Adrenal gland (tissue), 12 donors: ENCODE data around the gene ZBTB38. TPM values are rescaled to one million over a fixed set of nuclear protein-coding genes. Genes with fewer than 3 reads are reported as not detected.

Experiments
- DNase-seq, 7 donors: peaks; one replicate each; pipeline ENCODE4 v3.0.0-alpha.2; 2019 to 2020
- H3K27ac ChIP-seq, 5 donors: fragments of 200-600 bp; sonication (generic) in 4 of 5; 1 replicate in 3 of 5; 2 replicates in 2 of 5; pipeline versions ENCODE4 v1.5.1 to v1.8.0; 2016 to 2020; ENCODE audit warnings: mild to moderate bottlenecking in 1 of 5
- H3K27me3 ChIP-seq: fragments of 200-600 bp; 2 replicates; pipeline ENCODE4 v1.8.0; 2021
- H3K36me3 ChIP-seq, 2 donors: fragments of 200-600 bp; replicated peaks in 1 of 2; 1 replicate in 1 of 2; 2 replicates in 1 of 2; pipeline versions ENCODE4 v1.5.1 to v1.8.0; 2018 to 2022
- H3K4me1 ChIP-seq, 2 donors: fragments of 200-600 bp; replicated peaks in 1 of 2; 1 replicate in 1 of 2; 2 replicates in 1 of 2; pipeline versions ENCODE4 v1.5.1 to v1.8.0; 2018 to 2021
- H3K4me3 ChIP-seq, 4 donors: fragments of 200-600 bp; sonication (generic) in 3 of 4; one replicate each; pipeline ENCODE4 v1.5.1; 2016 to 2018
- H3K9me3 ChIP-seq, 3 donors: fragments of 200-600 bp; sonication (generic) in 1 of 3; replicated peaks in 1 of 3; 1 replicate in 2 of 3; 2 replicates in 1 of 3; pipeline versions ENCODE4 v1.5.1 to v1.8.0; 2016 to 2021
- POLR2A ChIP-seq, 2 donors: fragments of 450-650 bp; IDR thresholded peaks; one replicate each; pipeline ENCODE4 v1.6.1; 2017; ENCODE audit warnings: antibody characterized with exemption in 2 of 2, mild to moderate bottlenecking in 2 of 2, moderate library complexity in 1 of 2
- WGBS, 4 donors: extraction: QIAGEN DNeasy Blood & Tissue Kit in 2 of 4; methylation state at CpG; one replicate each; pipeline versions ENCODE4 v1.1.5 to v1.1.7; 2013 to 2017; 5-methylcytosine and 5-hydroxymethylcytosine counted together
- intact Hi-C, 2 donors: fragments of 100-400 bp; cut with DNase I; formaldehyde crosslinking; loops; one replicate each; pipeline versions ENCODE4 v1.14.1 to v1.15.0; 2022 to 2023
- polyA plus RNA-seq, 3 donors: library from polyadenylated mRNA; stranded (reverse); fragments of 200-250 nt in 2 of 3; fragments of 350-450 nt in 1 of 3; fragmentation: Illumina TruSeq in 1 of 3; extraction: RNeasy Lipid Tissue Mini Kit (QIAGEN cat#74804) in 1 of 3; gene quantifications; one replicate each; pipeline ENCODE4 v1.2.3, GENCODE V29; 2013 to 2014
- total RNA-seq, 9 donors: library from RNA; depleted of rRNA in 4 of 9; stranded (reverse); fragments of >200 nt in 4 of 9; fragments of 120-200 nt in 1 of 9; fragmentation: NEBNext Ultra II Directional in 1 of 9; extraction: Animal tissue kit (Norgen Biotek cat#: 25700) in 1 of 9; gene quantifications; one replicate each; pipeline versions ENCODE4 v1.1.0 to v1.2.4, GENCODE V29; 2013 to 2023
- TF ChIP-seq, protein P1 (sequence below), 6 experiments: fragments of 450-650 bp in 4 of 6; fragments of 200-600 bp in 2 of 6; sonication (generic) in 1 of 6; IDR thresholded peaks; 1 replicate in 5 of 6; 2 replicates in 1 of 6; pipeline versions ENCODE4 v1.5.1 to v1.8.0; 2016 to 2021; ENCODE audit warnings: antibody characterized with exemption in 6 of 6, mild to moderate bottlenecking in 2 of 6, moderate library complexity in 1 of 6
- donor health status: healthy with polysubstance abuse.
- donor health status: Bipolar disorder and iron deficiency.
- donor health status: DM: yes; HTN: yes; CAD: no.
- donor health status: DM: no; HTN: no; CAD: no.
- donor health status: DM: no; HTN: no; CAD: no.
- donor health status: DM: yes; HTN: yes; CAD: no.

ZBTB38 gene
- total and polyA plus RNA-seq, 12 donors = 12.0 to 231 (median 147) TPM

- no peaks in the 10 kb centered on the region for H3K27me3 ChIP-seq
- H3K4me3 ChIP-seq = no peak overlapping the region
- no peak for TF ChIP-seq POLR2A (IDR thresholded peaks at IDR 0.05)
- TF ChIP-seq, protein P1, sequence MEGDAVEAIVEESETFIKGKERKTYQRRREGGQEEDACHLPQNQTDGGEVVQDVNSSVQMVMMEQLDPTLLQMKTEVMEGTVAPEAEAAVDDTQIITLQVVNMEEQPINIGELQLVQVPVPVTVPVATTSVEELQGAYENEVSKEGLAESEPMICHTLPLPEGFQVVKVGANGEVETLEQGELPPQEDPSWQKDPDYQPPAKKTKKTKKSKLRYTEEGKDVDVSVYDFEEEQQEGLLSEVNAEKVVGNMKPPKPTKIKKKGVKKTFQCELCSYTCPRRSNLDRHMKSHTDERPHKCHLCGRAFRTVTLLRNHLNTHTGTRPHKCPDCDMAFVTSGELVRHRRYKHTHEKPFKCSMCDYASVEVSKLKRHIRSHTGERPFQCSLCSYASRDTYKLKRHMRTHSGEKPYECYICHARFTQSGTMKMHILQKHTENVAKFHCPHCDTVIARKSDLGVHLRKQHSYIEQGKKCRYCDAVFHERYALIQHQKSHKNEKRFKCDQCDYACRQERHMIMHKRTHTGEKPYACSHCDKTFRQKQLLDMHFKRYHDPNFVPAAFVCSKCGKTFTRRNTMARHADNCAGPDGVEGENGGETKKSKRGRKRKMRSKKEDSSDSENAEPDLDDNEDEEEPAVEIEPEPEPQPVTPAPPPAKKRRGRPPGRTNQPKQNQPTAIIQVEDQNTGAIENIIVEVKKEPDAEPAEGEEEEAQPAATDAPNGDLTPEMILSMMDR (IDR thresholded peaks at IDR 0.05) = no peak
- H3K4me1 ChIP-seq = peaks cover 6 to 33% of the 10 kb centered on the region in 2 donors
- DNase-seq = no peak
- H3K36me3 ChIP-seq = peaks cover 0 to 8% of the 10 kb centered on the region in 2 donors
- peak overlapping the region in 2 of 5 donors; percentile 1 to 27 for H3K27ac ChIP-seq
- H3K9me3 ChIP-seq = no peaks in the 10 kb centered on the region
- 52 to 59% (median 55%) methylated on average over 14 of the region's 14 CpGs for WGBS, 4 donors
- intact Hi-C loops = no loop called here
Observed at GRCh38 chr3:141383555-141384129, 15.3 kb downstream of the ZBTB38 start.

DNA sequence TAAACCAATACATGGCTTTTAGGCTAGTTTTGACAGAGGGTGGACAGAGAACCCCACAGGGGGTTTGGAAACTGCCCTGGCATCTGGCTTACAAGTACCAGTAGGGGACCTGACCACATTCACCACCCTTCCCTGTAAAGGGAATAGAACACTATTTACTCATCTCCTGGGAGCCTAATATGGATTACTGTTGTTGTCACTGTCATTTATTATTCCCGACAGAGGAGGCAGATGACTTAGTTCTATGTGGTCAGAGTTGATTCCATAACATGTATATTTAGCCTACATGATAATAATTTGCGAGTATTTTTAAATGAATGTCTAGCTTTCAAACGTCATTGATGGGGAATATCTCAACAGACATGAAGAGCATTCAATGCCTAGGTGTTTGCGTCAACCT, 15.9 kb downstream of the ZBTB38 start:
- TF ChIP-seq POLR2A (IDR thresholded peaks at IDR 0.05) = no peak
- TF ChIP-seq, protein P1 (IDR thresholded peaks at IDR 0.05) = no peak
- Histone ChIP-seq H3K27ac (peak overlapping the region in 2 of 5 donors; percentile 1 to 27), H3K4me3 (no peak overlapping the region), H3K9me3 (no peaks in the 10 kb centered on the region), H3K27me3 (no peaks in the 10 kb centered on the region), H3K4me1 (peaks cover 9 to 36% of the 10 kb centered on the region in 2 donors), H3K36me3 (peaks cover 0 to 8% of the 10 kb centered on the region in 2 donors)
- intact Hi-C loops = no loop called here
- no peak for DNase-seq
- 78 to 85% (median 81%) methylated on average over 4 of the region's 4 CpGs for WGBS, 4 donors

GRCh38 chr3:141384575-141384974, 16.3 kb downstream of the ZBTB38 start:
- Histone ChIP-seq H3K36me3 (peaks cover 0 to 8% of the 10 kb centered on the region in 2 donors), H3K9me3 (no peaks in the 10 kb centered on the region), H3K27ac (peak overlapping the region in 1 of 5 donors; percentile 1), H3K4me1 (peaks cover 9 to 36% of the 10 kb centered on the region in 2 donors), H3K4me3 (no peak overlapping the region), H3K27me3 (no peaks in the 10 kb centered on the region)
- no peak for DNase-seq
- no peak for TF ChIP-seq POLR2A (IDR thresholded peaks at IDR 0.05)
- TF ChIP-seq, protein P1 (IDR thresholded peaks at IDR 0.05) = no peak
- intact Hi-C loops = no loop called here
- 88 to 97% (median 96%) methylated on average over 5 of the region's 5 CpGs for WGBS, 4 donors

DNA sequence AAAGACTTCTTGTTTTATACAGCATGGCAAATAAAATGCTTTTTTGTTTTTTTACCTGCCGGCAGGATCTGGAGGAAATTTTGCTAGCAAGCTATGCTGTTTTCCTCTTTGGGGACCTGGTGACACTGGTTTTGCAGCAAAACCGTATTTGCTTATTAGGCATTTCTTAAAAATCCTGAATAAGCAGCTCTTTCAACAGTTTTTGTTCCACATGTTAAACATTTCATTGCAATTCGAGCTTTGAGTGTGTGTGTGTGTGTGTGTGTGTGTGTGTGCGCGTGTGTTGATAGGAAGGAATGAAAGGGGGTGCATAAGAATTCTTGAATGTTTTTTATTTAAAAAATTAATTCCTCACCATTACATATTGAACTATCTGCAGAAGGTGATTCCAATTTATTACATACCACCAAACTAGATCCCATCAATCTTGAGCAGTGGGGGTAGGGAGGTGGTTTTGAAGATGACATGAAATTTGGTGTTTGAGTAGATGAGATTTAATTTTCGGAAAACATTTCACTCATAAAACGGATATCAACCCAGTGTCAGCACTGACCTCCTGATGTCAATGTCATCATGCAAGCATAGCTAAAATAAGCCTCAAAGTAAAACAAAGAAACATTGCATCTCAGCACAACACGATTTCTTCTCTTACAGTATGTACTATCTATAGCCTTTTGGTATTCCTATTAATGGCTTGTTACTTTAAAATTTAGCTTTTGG, 17.3 kb downstream of the ZBTB38 start:
- H3K27me3 ChIP-seq = no peaks in the 10 kb centered on the region
- no peak for DNase-seq
- H3K27ac ChIP-seq = peak overlapping the region in 2 of 5 donors; percentile 35 to 89
- 34 to 46% (median 43%) methylated on average over 8 of the region's 8 CpGs for WGBS, 4 donors
- TF ChIP-seq POLR2A (IDR thresholded peaks at IDR 0.05) = no peak
- TF ChIP-seq, protein P1 (IDR thresholded peaks at IDR 0.05) = no peak
- no peaks in the 10 kb centered on the region for H3K9me3 ChIP-seq
- intact Hi-C loops = no loop called here
- peak overlapping the region in 1 of 4 donors; percentile 26 for H3K4me3 ChIP-seq
- H3K36me3 ChIP-seq = peaks cover 0 to 8% of the 10 kb centered on the region in 2 donors
- peaks cover 9 to 34% of the 10 kb centered on the region in 2 donors for H3K4me1 ChIP-seq
